GM12878 (cell line): ENCODE data around the gene CDX1. TPM values are rescaled to one million over a fixed set of nuclear protein-coding genes. Genes with fewer than 3 reads are reported as not detected.

Experiments
- ATAC-seq: fragments of 200-7000 bp; cut with Tn5 transposase; 3 replicates; pipeline ENCODE4 v1.9.1; 2020; ENCODE audit warnings: mild to moderate bottlenecking, moderate library complexity
- BruUV-seq: library from RNA; stranded (reverse); fragments of 400-500 nt; replicated peaks from 2 replicates; lab custom pipeline; 2021; lab: Mats Ljungman, UMichigan
- CTCF ChIA-PET: fragments of 300-600 bp; sonication (Branson Sonifier 250); formaldehyde crosslinking; extraction: SDS; loops from one replicate; lab custom pipeline; 2021; ENCODE audit warnings: inconsistent platforms; lab: Yijun Ruan, JAX
- POLR2A ChIA-PET: fragments of 350-600 bp; formaldehyde crosslinking; extraction: SDS; loops from one replicate; lab custom pipeline; 2021; ENCODE audit warnings: inconsistent platforms; lab: Charles Lee
- RAD21 ChIA-PET: fragments of 300-600 bp; sonication (Branson Sonifier 250); formaldehyde crosslinking; loops from one replicate; lab custom pipeline; 2023; ENCODE audit warnings: antibody characterized with exemption; ENCODE audit not compliant: unreplicated experiment; lab: Charles Lee
- SMC1A ChIA-PET: fragments of 300-600 bp; sonication (Branson Sonifier 250); formaldehyde crosslinking; loops from one replicate; lab custom pipeline; 2023; ENCODE audit not compliant: unreplicated experiment, uncharacterized antibody; lab: Charles Lee
- DNase-seq: peaks from one replicate; pipeline ENCODE4 v3.0.0-alpha.2; 2011; ENCODE audit warnings: low read depth, low spot score
- FAIRE-seq: peaks from 3 replicates; lab custom pipeline; 2011; peaks lifted over from hg19 to GRCh38; lab: Jason Lieb, UNC
- H2AFZ ChIP-seq: 2 replicates; pipeline ENCODE4 v1.6.0; 2011; ENCODE audit warnings: low read depth, low read length, control low read depth; ENCODE audit not compliant: control insufficient read depth
- H3K27ac ChIP-seq: 2 replicates; pipeline ENCODE4 v1.5.1; 2011; ENCODE audit warnings: control low read depth; ENCODE audit not compliant: control insufficient read depth, insufficient read depth
- H3K27me3 ChIP-seq, 2 experiments: replicated peaks in 1 of 2; 2 replicates each; pipeline versions ENCODE4 v1.6.0 to v1.6.1; 2011; ENCODE audit warnings: low read length in 1 of 2; ENCODE audit not compliant: control insufficient read depth in 2 of 2, insufficient read depth in 2 of 2
- H3K36me3 ChIP-seq, 2 experiments: 2 replicates each; pipeline ENCODE4 v1.5.1; 2011; ENCODE audit warnings: low read length in 1 of 2; ENCODE audit not compliant: control insufficient read depth in 2 of 2, insufficient read depth in 2 of 2
- H3K4me1 ChIP-seq: 2 replicates; pipeline ENCODE4 v1.6.1; 2011; ENCODE audit warnings: mild to moderate bottlenecking, low read length, moderate library complexity, mixed read lengths; ENCODE audit not compliant: control insufficient read depth, insufficient read depth
- H3K4me2 ChIP-seq: 2 replicates; pipeline ENCODE4 v1.6.0; 2011; ENCODE audit warnings: control low read depth; ENCODE audit not compliant: control insufficient read depth, insufficient read depth
- H3K4me3 ChIP-seq: fragments of 200-600 bp; sonication (generic); 2 replicates; pipeline ENCODE4 v1.5.1; 2016
- H3K79me2 ChIP-seq: 2 replicates; pipeline ENCODE4 v1.6.0; 2011; ENCODE audit warnings: low read length; ENCODE audit not compliant: control insufficient read depth, insufficient read depth
- H3K9ac ChIP-seq: 2 replicates; pipeline ENCODE4 v1.8.0; 2011; ENCODE audit warnings: low read length, control low read depth, mixed read lengths; ENCODE audit not compliant: control insufficient read depth, insufficient read depth
- H3K9me3 ChIP-seq: replicated peaks from 3 replicates; pipeline ENCODE4 v1.5.1; 2011; ENCODE audit warnings: mild to moderate bottlenecking, low read length; ENCODE audit not compliant: control insufficient read depth, insufficient read depth
- H4K20me1 ChIP-seq: 2 replicates; pipeline ENCODE4 v1.6.0; 2011; ENCODE audit not compliant: control insufficient read depth, insufficient read depth
- CBX3 ChIP-seq: fragments of 200-600 bp; sonication (generic); IDR thresholded peaks from 2 replicates; pipeline ENCODE4 v1.6.1; 2016; ENCODE audit warnings: low read depth, borderline replicate concordance
- E2F4 ChIP-seq: IDR thresholded peaks from 2 replicates; pipeline ENCODE4 v1.6.1; 2012; ENCODE audit warnings: low read depth, low read length, improper control_type of control experiment
- HDGF ChIP-seq: fragments of 450-650 bp; IDR thresholded peaks from 2 replicates; pipeline ENCODE4 v1.6.1; 2016; ENCODE audit warnings: antibody characterized with exemption
- IRF4 ChIP-seq: IDR thresholded peaks from 2 replicates; pipeline ENCODE4 v1.6.1; 2011; ENCODE audit warnings: low read depth, low read length
- WGBS: methylation state at CpG from one replicate; pipeline ENCODE4 v1.1.6; 2016; ENCODE audit warnings: low lambda C conversion rate; ENCODE audit not compliant: insufficient replicate concordance, insufficient coverage; ENCODE audit errors: missing lambda C conversion rate; 5-methylcytosine and 5-hydroxymethylcytosine counted together
- in situ Hi-C: fragments of 300-500 bp; cut with MboI; formaldehyde crosslinking; loops from 9 replicates; pipeline ENCODE4 v1.14.3; 2018; ENCODE audit warnings: mixed read lengths
- intact Hi-C: fragments of 100-400 bp; cut with micrococcal nuclease; formaldehyde crosslinking; loops from one replicate; pipeline ENCODE4 v1.14.2; 2022; ENCODE audit not compliant: unreplicated experiment
- polyA plus RNA-seq, 11 experiments: library from polyadenylated mRNA; depleted of rRNA in 4 of 11; unstranded in 6 of 11; stranded (reverse) in 5 of 11; fragments of >200 nt; fragmentation: Nextera tagmentation in 4 of 11; fragmentation: Illumina TruSeq in 1 of 11; extraction: Ambion mirVana in 4 of 11; extraction: Trizol in 1 of 11; gene quantifications; 1 replicate in 1 of 11; 2 replicates in 10 of 11; pipeline versions ENCODE4 v1.2.1 to v1.2.3, GENCODE V29; 2011 to 2016; ENCODE audit warnings: inconsistent platforms in 2 of 11, missing spikeins in 2 of 11, low read depth in 1 of 11
- total RNA-seq, 4 experiments: library from RNA; depleted of rRNA in 3 of 4; stranded (reverse); fragments of >200 nt in 3 of 4; fragmentation: Illumina TruSeq in 1 of 4; extraction: Trizol in 1 of 4; gene quantifications; 2 replicates each; pipeline versions ENCODE4 v1.2.1 to v1.2.3, GENCODE V29; 2013 to 2021
- TF ChIP-seq, protein P1 (sequence below): IDR thresholded peaks from 2 replicates; pipeline ENCODE4 v1.6.1; 2012; ENCODE audit warnings: mild to moderate bottlenecking, low read depth, low read length

Gene CDX1
- total and polyA plus RNA-seq, 10 of the 15 experiments (the other 5 are each of a cell fraction or from before 2014, with no cell fraction given) = not detected

DNA sequence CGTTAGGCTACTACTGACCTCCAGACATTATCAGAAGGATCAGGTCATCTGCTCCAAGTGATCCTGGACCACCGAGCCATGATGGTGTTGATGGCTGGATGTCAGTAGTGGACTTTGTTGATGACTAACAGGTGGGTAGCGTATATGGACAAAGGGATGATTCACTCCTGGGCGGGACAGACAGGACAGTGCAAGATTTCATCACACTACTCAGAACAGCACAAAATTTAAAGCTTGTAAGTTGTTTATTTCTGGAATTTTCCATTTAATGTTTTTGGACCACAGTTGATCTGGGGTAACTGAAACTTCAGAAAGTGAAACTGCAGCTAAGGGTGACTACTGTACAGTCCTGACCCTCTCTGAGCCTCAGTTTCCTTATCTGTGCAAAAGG, 23.6 kb upstream of the CDX1 start:
- H3K9ac ChIP-seq = no peak overlapping the region
- H3K4me2 ChIP-seq = no peak overlapping the region
- FAIRE-seq = no peak
- H3K36me3 ChIP-seq = no peaks in the 10 kb centered on the region
- no peak overlapping the region for H2AFZ ChIP-seq
- WGBS = 73% methylated on average over 4 of the region's 4 CpGs
- H3K79me2 ChIP-seq = no peaks in the 10 kb centered on the region
- in situ Hi-C loops = no loop called here
- intact Hi-C loops = no loop called here
- H4K20me1 ChIP-seq = no peaks in the 10 kb centered on the region
- no peaks in the 10 kb centered on the region for H3K9me3 ChIP-seq
- no peak overlapping the region for H3K4me3 ChIP-seq
- RAD21 ChIA-PET = no interaction called here
- H3K27ac ChIP-seq = no peak overlapping the region
- TF ChIP-seq IRF4 (no peak), E2F4 (no peak), HDGF (no peak), CBX3 (no peak)
- TF ChIP-seq, protein P1, sequence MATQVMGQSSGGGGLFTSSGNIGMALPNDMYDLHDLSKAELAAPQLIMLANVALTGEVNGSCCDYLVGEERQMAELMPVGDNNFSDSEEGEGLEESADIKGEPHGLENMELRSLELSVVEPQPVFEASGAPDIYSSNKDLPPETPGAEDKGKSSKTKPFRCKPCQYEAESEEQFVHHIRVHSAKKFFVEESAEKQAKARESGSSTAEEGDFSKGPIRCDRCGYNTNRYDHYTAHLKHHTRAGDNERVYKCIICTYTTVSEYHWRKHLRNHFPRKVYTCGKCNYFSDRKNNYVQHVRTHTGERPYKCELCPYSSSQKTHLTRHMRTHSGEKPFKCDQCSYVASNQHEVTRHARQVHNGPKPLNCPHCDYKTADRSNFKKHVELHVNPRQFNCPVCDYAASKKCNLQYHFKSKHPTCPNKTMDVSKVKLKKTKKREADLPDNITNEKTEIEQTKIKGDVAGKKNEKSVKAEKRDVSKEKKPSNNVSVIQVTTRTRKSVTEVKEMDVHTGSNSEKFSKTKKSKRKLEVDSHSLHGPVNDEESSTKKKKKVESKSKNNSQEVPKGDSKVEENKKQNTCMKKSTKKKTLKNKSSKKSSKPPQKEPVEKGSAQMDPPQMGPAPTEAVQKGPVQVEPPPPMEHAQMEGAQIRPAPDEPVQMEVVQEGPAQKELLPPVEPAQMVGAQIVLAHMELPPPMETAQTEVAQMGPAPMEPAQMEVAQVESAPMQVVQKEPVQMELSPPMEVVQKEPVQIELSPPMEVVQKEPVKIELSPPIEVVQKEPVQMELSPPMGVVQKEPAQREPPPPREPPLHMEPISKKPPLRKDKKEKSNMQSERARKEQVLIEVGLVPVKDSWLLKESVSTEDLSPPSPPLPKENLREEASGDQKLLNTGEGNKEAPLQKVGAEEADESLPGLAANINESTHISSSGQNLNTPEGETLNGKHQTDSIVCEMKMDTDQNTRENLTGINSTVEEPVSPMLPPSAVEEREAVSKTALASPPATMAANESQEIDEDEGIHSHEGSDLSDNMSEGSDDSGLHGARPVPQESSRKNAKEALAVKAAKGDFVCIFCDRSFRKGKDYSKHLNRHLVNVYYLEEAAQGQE = no peak
- TF ChIP-seq, all 136 proteins: peak for 0
- ChIA-PET POLR2A (no interaction called here), CTCF (interaction anchor here (1.5 kb wide), 1 partner anchor 13 kb away, joined by 3 read pairs; no protein-coding TSS in a partner anchor), SMC1A (no interaction called here)
- ATAC-seq (no peak), DNase-seq (no peak)
- Histone ChIP-seq H3K27me3 (no peaks in the 10 kb centered on the region), H3K4me1 (no peaks in the 10 kb centered on the region)
- BruUV-seq = no TSS peak
